HepG2 (cell line): ENCODE data around the gene NKD1. TPM values are rescaled to one million over a fixed set of nuclear protein-coding genes. Genes with fewer than 3 reads are reported as not detected.

Experiments
- AGO2 ChIP-seq: fragments of 200-400 bp; formaldehyde crosslinking; optimal IDR thresholded peaks from 2 replicates; pipeline ENCODE3; 2017; ENCODE audit warnings: mild to moderate bottlenecking, low read depth, low read length, moderate library complexity
- CEBPG ChIP-seq: IDR thresholded peaks from 2 replicates; pipeline ENCODE4 v1.6.1; 2016
- HDAC1 ChIP-seq: sonication (generic); formaldehyde crosslinking; IDR thresholded peaks from 2 replicates; pipeline ENCODE4 v1.5.1; 2020; ENCODE audit warnings: mild to moderate bottlenecking, missing genetic modification reagents
- HOXD1 ChIP-seq: sonication (generic); formaldehyde crosslinking; IDR thresholded peaks from 2 replicates; pipeline ENCODE4 v1.5.0; 2020; ENCODE audit warnings: missing genetic modification reagents
- MAX ChIP-seq: IDR thresholded peaks from 2 replicates; pipeline ENCODE4 v1.6.1; 2012; ENCODE audit warnings: inconsistent platforms
- SAP130 ChIP-seq: IDR thresholded peaks from 2 replicates; pipeline ENCODE4 v1.6.1; 2016; ENCODE audit warnings: low read depth
- STAT5B ChIP-seq: sonication (generic); formaldehyde crosslinking; IDR thresholded peaks from 2 replicates; pipeline ENCODE4 v1.4.0; 2020; ENCODE audit warnings: missing genetic modification reagents
- TGIF2 ChIP-seq: IDR thresholded peaks from 2 replicates; pipeline ENCODE4 v1.6.1; 2016; ENCODE audit warnings: control low read depth, missing compliant biosample characterization
- THAP7 ChIP-seq: sonication (generic); formaldehyde crosslinking; IDR thresholded peaks from 2 replicates; pipeline ENCODE4 v1.8.1; 2023; ENCODE audit warnings: mild to moderate bottlenecking, missing genetic modification reagents
- ZBTB25 ChIP-seq: IDR thresholded peaks from 2 replicates; pipeline ENCODE4 v1.6.1; 2018; ENCODE audit warnings: missing genetic modification reagents
- ZBTB7B ChIP-seq: sonication (generic); formaldehyde crosslinking; IDR thresholded peaks from 2 replicates; pipeline ENCODE4 v1.4.0; 2020; ENCODE audit warnings: missing genetic modification reagents
- ZFP36L2 ChIP-seq: sonication (generic); formaldehyde crosslinking; IDR thresholded peaks from 2 replicates; pipeline ENCODE4 v1.4.0; 2020; ENCODE audit warnings: missing genetic modification reagents
- ZNF281 ChIP-seq: sonication (generic); formaldehyde crosslinking; IDR thresholded peaks from 2 replicates; pipeline ENCODE4 v1.4.0; 2020; ENCODE audit warnings: missing genetic modification reagents, borderline replicate concordance
- ZNF350 ChIP-seq: sonication (generic); formaldehyde crosslinking; IDR thresholded peaks from 2 replicates; pipeline ENCODE4 v1.4.0; 2020; ENCODE audit warnings: mild to moderate bottlenecking, low read depth, missing genetic modification reagents, borderline replicate concordance
- ZNF547 ChIP-seq: sonication (generic); formaldehyde crosslinking; IDR thresholded peaks from 2 replicates; pipeline ENCODE4 v1.5.1; 2020; ENCODE audit warnings: mild to moderate bottlenecking, missing genetic modification reagents
- ZNF646 ChIP-seq: sonication (generic); formaldehyde crosslinking; IDR thresholded peaks from 2 replicates; pipeline ENCODE4 v1.9.0; 2021; ENCODE audit warnings: mild to moderate bottlenecking, missing genetic modification reagents
- ZNF7 ChIP-seq: IDR thresholded peaks from 2 replicates; pipeline ENCODE4 v1.6.1; 2016; ENCODE audit warnings: missing biosample characterization, missing genetic modification reagents
- ZNF772 ChIP-seq: sonication (generic); formaldehyde crosslinking; IDR thresholded peaks from 2 replicates; pipeline ENCODE4 v1.5.0; 2020; ENCODE audit warnings: mild to moderate bottlenecking, missing genetic modification reagents
- ZNF816 ChIP-seq: sonication (generic); formaldehyde crosslinking; IDR thresholded peaks from 2 replicates; pipeline ENCODE4 v1.8.0; 2022; ENCODE audit warnings: missing genetic modification reagents, mild to moderate bottlenecking, borderline replicate concordance
- ZSCAN31 ChIP-seq: sonication (generic); formaldehyde crosslinking; IDR thresholded peaks from 2 replicates; pipeline ENCODE4 v1.5.0; 2020; ENCODE audit warnings: low read depth, mild to moderate bottlenecking, missing genetic modification reagents
- polyA plus RNA-seq, 8 experiments: library from polyadenylated mRNA; depleted of rRNA in 3 of 8; stranded (reverse) in 7 of 8; unstranded in 1 of 8; fragments of >200 nt; fragmentation: Illumina TruSeq in 4 of 8; extraction: Trizol in 4 of 8; gene quantifications; 2 replicates each; pipeline versions ENCODE4 v1.2.1 to v1.2.3, GENCODE V29; 2011 to 2016; ENCODE audit warnings: low read depth in 4 of 8, missing spikeins in 1 of 8, mixed read lengths in 1 of 8; ENCODE audit not compliant: insufficient read depth in 1 of 8
- total RNA-seq, 5 experiments: library from RNA; depleted of rRNA; stranded (reverse); fragments of >200 nt; fragmentation: Illumina TruSeq; extraction: Trizol; gene quantifications; 2 replicates each; pipeline ENCODE4 v1.2.3, GENCODE V29; 2016; ENCODE audit warnings: low read depth in 1 of 5

Gene NKD1
- total and polyA plus RNA-seq, 2 of the 13 experiments (the other 11 are each of a cell fraction or from before 2014, with no cell fraction given): 70.4 to 121 TPM

GRCh38 chr16:50616883-50617645, 68.9 kb downstream of the NKD1 start (continued):
- TF ChIP-seq ZNF816 (CRISPR knock-in tag) (no peak), ZNF7 (CRISPR knock-in tag) (no peak), ZNF281 (CRISPR knock-in tag) (peak; percentile 95), MAX (peak; percentile 66), ZNF547 (CRISPR knock-in tag) (no peak), ZFP36L2 (CRISPR knock-in tag) (no peak), ZNF646 (CRISPR knock-in tag) (no peak), ZNF350 (CRISPR knock-in tag) (peak; percentile 22; the same call in 1 of the 2 replicates), ZNF772 (CRISPR knock-in tag) (peak; percentile 24; the same call in 1 of the 2 replicates), AGO2 (peak; percentile 77), TGIF2 (CRISPR knock-in tag) (no peak), ZSCAN31 (CRISPR knock-in tag) (peak; percentile 25; the same call in 1 of the 2 replicates), CEBPG (CRISPR knock-in tag) (no peak), STAT5B (CRISPR knock-in tag) (no peak), HOXD1 (CRISPR knock-in tag) (no peak), SAP130 (CRISPR knock-in tag) (peak; percentile 78), ZBTB25 (CRISPR knock-in tag) (no peak), HDAC1 (no peak), ZBTB7B (CRISPR knock-in tag) (no peak), THAP7 (CRISPR knock-in tag) (no peak)
